NCI-H1694 (cell line): ENCODE results near the gene MCF2L.

Experiments
- DNase-seq: peaks from one replicate; lab custom pipeline; 2025; lab: John Stamatoyannopoulos, UW

Gene MCF2L

DNA sequence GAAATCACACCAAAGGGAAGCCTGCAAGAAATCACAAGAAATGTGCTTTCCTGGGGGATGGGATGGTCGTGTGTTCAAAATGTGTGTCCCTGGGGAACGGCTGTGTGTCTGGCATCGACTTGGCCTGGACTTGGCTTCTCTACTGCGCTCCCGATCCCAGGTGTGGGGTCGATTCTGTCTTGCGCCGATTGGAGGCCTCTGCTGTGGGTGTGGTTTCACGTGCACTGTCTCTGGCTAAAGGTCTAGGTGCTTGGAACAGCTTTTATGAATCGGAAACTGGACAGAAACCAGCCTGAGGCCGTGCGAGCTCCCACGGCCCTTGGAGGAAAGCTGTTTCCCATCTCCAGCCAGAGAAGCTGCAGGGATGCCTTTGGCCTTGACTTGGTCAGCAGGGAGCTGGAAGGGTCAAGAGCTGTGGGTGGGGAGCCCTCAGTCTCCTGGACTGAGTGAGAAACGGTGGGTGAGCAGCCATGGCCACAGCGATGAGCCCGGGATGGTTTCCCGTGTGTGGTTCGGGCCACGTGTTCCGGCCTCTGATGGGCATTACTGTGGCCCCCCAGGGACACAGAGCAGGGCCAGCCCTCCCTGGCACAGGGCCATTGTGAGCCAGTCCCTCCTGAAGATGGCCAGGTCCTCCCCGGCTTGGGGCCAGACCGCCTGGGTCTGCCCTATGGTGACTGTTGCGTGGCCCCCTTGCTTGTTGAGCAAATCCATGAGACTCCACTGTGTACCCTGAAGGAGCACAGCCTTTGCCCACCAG lies 29.7 kb downstream of the MCF2L start:
- no peak for DNase-seq

- DNase-seq = no peak
These were observed 30.6 kb downstream of the MCF2L start for GRCh38 chr13:112999414-113000177.

- DNase-seq = no peak
These were observed 31.6 kb downstream of the MCF2L start for GRCh38 chr13:113000575-113000974.

- DNase-seq = peak; percentile 87
These were observed 32.5 kb downstream of the MCF2L start for GRCh38 chr13:113001241-113002140.

DNA sequence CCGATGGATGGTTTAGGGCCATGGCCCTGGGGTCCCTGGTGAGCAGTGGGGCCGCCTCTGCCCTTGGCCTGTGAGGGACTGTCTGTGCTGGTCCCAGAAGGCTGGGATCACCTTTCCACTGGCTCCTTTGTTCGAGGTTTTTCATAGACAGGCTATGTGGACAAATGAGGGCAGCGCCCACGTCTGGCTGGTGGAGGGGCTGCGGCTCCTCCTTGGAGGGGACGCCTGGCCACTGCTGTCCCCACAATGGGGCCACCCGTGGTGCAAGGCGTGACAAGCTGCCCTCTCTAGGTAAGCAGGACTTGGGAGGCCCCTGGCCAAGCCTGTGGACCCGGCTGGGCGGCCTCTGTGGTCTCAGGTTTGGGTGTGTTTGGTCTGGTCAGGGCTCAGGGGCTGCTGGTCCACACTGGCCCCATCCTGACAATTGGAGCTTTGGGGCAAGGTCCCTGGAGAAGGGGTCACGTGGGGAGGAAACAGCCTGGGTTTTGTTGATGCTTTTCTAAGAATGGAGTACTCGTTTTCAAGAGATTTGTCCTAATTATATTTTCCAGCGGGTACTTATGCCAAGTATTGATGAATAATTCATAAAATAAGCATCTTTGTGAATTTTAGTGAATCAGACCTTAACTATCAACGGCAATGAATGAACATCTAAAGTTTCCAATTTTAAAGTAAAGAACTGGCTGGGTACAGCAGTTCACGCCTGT lies 33.3 kb downstream of the MCF2L start:
- peak; percentile 74 for DNase-seq

DNA sequence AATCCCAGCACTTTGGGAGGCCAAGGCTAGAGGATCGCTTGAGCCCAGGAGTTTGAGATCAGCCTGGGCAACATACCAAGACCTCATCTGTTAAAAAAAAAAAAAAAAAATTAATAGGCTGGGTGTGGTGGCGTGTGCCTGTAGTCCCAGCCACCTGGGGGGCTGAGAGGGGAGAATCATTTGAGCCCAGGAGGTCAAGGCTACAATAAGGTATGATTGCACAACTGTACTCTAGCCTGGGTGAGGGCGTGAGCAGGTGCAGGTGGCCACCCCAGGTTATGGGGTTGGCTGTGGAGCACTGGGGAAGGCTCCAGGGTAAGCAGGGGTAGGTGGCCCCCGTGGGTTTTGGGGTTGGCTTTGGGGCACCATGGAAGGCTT lies 33.9 kb downstream of the MCF2L start:
- no peak for DNase-seq

DNA sequence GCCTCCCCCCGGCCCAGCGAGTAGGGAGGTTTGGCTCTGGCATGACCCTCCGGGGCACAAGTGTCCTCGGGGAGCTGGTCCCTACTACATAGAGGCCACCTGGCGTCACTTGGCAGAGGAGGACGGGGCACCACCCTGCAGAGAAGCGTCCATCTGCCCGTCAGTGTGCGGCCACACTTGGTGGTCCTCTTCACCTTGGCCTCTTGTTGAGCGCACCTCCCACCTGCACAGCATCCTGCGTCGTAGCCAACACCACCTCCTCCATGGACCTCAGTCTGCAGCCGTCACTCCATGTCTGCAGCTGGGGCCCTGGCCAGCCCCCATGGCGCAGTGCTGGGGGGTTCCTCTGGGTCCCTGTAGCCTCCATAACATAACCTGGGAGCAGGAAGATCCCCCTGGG lies 35.1 kb downstream of the MCF2L start:
- no peak for DNase-seq

DNA sequence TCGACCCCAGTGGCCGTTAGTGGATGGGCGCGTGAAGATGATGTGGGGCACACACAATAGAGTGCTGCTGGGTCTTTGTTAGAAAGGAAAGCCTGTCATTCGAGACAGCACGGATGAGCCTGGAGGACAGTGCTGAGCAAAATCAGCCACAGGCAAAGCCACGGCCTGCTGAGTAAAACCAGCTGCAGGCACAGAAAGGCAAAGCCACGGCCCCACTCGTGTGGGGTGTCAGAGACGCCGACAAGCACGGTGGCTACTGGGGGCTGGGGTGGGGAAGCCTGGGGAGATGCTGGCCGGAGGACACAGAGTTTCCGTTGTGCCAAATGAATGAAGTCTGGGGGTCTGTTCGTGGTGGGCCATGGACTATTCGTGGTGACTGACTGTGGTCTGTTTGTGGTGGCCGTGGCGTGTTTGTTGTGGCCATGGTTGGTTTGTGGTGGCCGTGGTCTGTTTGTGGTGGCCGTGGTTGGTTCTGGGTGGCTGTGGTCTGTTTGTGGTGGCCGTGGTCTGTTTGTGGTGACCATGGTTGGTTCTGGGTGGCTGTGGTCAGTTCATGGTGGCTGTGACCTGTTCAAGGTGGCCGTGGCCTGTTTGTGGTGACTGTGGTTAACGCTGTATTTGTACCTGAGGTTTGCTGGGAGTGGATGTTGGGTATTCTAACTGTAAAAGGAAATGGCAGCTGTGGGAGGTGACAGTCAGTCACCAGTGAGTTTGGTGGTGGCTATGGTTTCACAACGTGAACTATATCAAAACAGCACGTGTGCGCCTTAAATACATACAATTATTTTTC lies 36.3 kb downstream of the MCF2L start:
- no peak for DNase-seq

DNA sequence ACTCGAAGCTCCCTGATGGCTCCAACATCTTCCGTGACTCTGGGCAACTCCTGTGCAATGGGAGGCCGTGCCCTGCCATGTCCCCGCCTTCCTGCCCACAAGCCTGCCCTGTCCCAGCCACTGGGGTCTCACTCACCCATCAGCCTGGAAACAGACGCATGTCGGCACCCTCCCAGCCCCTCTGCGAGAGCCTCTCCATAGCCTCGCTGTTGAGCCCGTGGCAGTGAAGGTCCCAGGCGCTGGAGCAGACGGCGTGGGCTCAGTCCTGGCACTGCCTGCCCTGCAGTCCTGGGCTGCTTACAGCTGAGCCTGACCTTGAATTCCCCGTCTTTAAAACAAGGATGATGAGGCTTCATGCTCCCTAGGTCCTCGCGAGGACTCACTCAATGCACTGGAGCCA lies 37.0 kb downstream of the MCF2L start:
- DNase-seq = no peak

DNA sequence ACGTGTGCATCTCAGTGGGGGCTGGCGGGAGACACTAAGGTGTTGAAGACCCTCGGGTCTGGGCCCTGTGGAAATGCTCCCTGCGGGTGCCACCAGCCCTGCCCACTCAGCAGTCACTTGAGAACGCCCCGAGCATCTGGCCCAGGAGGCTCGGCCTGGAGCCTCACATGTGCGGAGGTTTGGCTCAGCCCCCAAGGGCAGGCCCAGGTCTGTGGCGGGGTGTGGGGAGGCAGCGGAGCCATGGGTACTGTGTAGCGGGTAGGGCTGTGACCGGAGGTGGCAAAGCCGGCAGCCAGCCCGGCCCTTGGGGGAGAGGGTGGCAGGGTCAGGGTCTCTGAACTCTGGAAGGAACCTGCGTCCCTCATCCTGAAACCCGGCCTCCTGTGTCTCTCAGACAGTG lies 37.6 kb downstream of the MCF2L start:
- DNase-seq = no peak

- no peak for DNase-seq
These were observed 39.8 kb downstream of the MCF2L start for GRCh38 chr13:113008851-113009250.

GRCh38 chr13:113009743-113010509 lies 40.9 kb downstream of the MCF2L start:
- no peak for DNase-seq

GRCh38 chr13:113010510-113010865 lies 41.5 kb downstream of the MCF2L start:
- no peak for DNase-seq

DNA sequence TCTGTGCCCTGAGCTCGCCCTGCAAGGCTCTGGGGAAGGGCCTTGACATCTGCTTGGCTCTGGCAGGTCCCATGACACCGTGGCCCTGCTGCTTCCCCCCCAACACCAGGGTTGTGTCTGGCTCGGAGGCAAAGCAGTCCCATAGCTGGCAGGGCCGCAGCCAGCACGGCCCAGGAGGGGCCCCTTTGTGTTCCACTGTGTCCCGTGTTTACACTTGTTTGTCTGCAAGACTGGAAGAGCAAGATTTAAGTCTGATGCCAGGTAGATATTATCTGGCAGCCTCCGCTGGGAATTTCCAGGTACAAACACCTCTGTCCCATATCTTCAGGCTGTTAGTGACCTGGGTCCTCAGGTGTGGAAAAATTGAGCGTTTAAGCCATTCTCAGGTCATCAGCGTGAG lies 44.3 kb downstream of the MCF2L start:
- DNase-seq = no peak

- no peak for DNase-seq
These were observed 45.1 kb downstream of the MCF2L start for GRCh38 chr13:113013878-113014751.

GRCh38 chr13:113014752-113015745 lies 46.0 kb downstream of the MCF2L start:
- no peak for DNase-seq

DNA sequence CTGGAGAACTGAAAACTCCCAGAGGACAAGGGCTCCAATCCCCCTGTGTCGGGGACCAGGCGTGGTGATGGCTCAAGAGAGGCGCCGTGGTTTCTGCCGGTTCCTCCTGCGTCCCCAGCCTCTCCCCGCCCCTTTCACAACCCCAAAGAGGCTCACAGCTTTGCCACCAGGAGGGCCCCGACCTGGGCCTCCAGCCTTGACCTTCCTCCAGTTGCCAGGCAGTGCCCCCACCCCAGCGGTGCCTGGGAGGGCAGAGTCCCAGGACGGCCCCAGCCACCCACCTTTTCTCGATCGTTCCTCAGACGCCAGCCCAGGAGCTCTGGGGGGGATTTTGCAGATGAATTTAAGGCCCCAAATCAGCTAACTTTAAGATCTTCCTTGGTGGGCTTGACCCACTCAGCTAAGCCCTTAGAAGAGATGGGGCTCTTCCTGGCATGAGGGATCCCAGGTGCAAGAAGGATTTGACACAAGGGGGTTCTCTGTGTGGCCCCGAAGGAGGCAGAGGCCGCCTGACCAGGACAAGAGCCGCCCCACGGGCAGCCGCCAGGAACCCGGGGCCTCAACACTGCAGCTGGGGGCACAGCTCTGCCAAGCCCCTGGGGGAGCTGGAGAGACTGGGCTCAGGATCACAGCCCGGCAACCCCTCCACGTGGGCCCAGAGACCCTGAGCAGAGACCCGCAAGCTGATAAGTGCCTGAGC lies 47.0 kb downstream of the MCF2L start:
- DNase-seq = no peak
